OCI-LY1 (cell line): Measurements from ENCODE around the gene NRP1.

Experiments
- CTCF ChIP-seq: fragments of 200-600 bp; sonication (generic), shearing (Covaris generic); IDR thresholded peaks from 2 replicates; pipeline ENCODE4 v1.5.1; 2017; ENCODE audit warnings: mild to moderate bottlenecking, antibody characterized with exemption, low read length, moderate library complexity, mixed read lengths
- EZH2 ChIP-seq: fragments of 200-600 bp; sonication (generic), shearing (Covaris generic); IDR thresholded peaks from 2 replicates; pipeline ENCODE4 v1.8.0; 2017; ENCODE audit warnings: borderline replicate concordance, mixed run types, mild to moderate bottlenecking, antibody characterized with exemption, low read length, moderate library complexity, mixed read lengths

- TF ChIP-seq CTCF: no peak
- no peak for TF ChIP-seq EZH2
These were observed 130.4 kb downstream of the NRP1 start for GRCh38 chr10:33204031-33204430.
